BE2C (cell line): ENCODE measurements around the gene C10orf90. TPM values are rescaled to one million over a fixed set of nuclear protein-coding genes. Genes with fewer than 3 reads are reported as not detected.

Experiments
- DNase-seq: peaks from one replicate; pipeline ENCODE4 v3.0.0-alpha.2; 2020
- H3K27me3 ChIP-seq: fragments of 250-450 bp; sonication (Bioruptor Pico); 2 replicates; pipeline ENCODE4 v1.5.1; 2020; ENCODE audit warnings: mild to moderate bottlenecking
- H3K36me3 ChIP-seq: fragments of 250-450 bp; sonication (Bioruptor Pico); 2 replicates; pipeline ENCODE4 v1.5.1; 2020; ENCODE audit warnings: mild to moderate bottlenecking
- H3K4me1 ChIP-seq: fragments of 250-450 bp; sonication (Bioruptor Pico); 2 replicates; pipeline ENCODE4 v1.5.1; 2020
- H3K4me3 ChIP-seq: 2 replicates; pipeline ENCODE4 v1.5.1; 2011; ENCODE audit warnings: low read depth, low read length
- H3K9me3 ChIP-seq: fragments of 250-450 bp; sonication (Bioruptor Pico); 2 replicates; pipeline ENCODE4 v1.5.1; 2020
- CTCF ChIP-seq: IDR thresholded peaks from 2 replicates; pipeline ENCODE4 v1.5.1; 2012; ENCODE audit warnings: mild to moderate bottlenecking, low read depth, low read length
- polyA plus RNA-seq: library from polyadenylated mRNA; unstranded; fragments of >200 nt; gene quantifications from one replicate; pipeline ENCODE4 v1.2.1, GENCODE V29; 2012; ENCODE audit warnings: low read depth, missing spikeins; ENCODE audit not compliant: insufficient read length, insufficient read depth

Gene C10orf90
- polyA plus RNA-seq = 11.0 TPM

GRCh38 chr10:126670056-126670894, at the start of gene C10orf90:
Gene C10orf90 (minus strand): TSS chr10:126670693. CDS start chr10:126670480, 213 bp downstream.
- DNase-seq = no peak
- H3K27me3 ChIP-seq = no peaks in the 10 kb centered on the region
- no peaks in the 10 kb centered on the region for H3K36me3 ChIP-seq
- no peaks in the 10 kb centered on the region for H3K9me3 ChIP-seq
- no peak for TF ChIP-seq CTCF
- H3K4me1 ChIP-seq = no peaks in the 10 kb centered on the region
- no peak within 1 kb of the TSS for H3K4me3 ChIP-seq

GRCh38 chr10:126716366-126716765, 45.9 kb upstream of the C10orf90 start:
- no peaks in the 10 kb centered on the region for H3K27me3 ChIP-seq
- H3K4me3 ChIP-seq = no peak overlapping the region
- H3K9me3 ChIP-seq = no peaks in the 10 kb centered on the region
- H3K4me1 ChIP-seq = no peaks in the 10 kb centered on the region
- DNase-seq = no peak
- TF ChIP-seq CTCF = no peak
- no peaks in the 10 kb centered on the region for H3K36me3 ChIP-seq

DNA sequence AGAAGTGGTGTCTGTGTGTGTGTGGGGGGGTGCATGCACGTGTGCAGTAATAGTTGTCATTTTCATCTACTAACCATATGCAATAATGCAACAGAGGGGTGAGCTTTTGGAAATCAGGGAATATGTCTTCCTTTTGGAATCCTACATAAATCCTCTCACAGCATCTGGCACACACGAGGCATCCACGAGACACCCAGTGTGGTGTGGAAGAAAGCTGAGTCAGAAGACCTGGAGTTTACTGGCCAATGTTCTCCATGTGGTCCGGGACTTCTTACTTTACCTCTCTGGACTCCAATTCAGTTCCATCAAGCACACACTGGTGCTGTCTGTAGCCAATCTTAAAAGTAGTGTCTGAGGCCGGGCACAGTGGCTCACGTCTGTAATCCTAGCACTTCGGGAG, 43.1 kb upstream of the C10orf90 start:
- H3K4me3 ChIP-seq = no peak overlapping the region
- no peaks in the 10 kb centered on the region for H3K4me1 ChIP-seq
- DNase-seq = no peak
- H3K9me3 ChIP-seq = no peaks in the 10 kb centered on the region
- TF ChIP-seq CTCF = no peak
- no peaks in the 10 kb centered on the region for H3K27me3 ChIP-seq
- no peaks in the 10 kb centered on the region for H3K36me3 ChIP-seq

DNA sequence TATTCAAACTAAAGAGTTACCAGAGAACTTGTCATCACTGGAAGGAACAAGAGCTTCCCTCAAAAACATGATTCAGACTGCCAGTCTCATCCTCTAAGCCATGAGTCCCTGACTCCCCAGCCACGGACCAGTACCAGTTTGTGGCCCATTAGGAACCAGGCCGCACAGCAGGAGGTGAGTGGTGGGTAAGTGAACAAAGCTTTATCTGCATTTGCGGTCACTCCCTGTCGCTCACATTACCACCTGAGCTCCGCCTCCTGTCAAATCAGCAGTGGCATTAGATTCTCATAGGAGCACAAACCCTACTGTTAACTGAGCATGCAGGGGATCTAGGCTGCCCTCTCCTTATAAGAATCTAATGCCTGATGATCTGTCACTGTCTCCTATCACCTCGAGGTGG, 42.2 kb upstream of the C10orf90 start:
- DNase-seq = no peak
- no peaks in the 10 kb centered on the region for H3K4me1 ChIP-seq
- no peaks in the 10 kb centered on the region for H3K9me3 ChIP-seq
- no peak for TF ChIP-seq CTCF
- H3K27me3 ChIP-seq = no peaks in the 10 kb centered on the region
- H3K36me3 ChIP-seq = no peaks in the 10 kb centered on the region
- no peak overlapping the region for H3K4me3 ChIP-seq

- TF ChIP-seq CTCF = no peak
- Histone ChIP-seq H3K27me3 (no peaks in the 10 kb centered on the region), H3K36me3 (no peaks in the 10 kb centered on the region), H3K9me3 (no peaks in the 10 kb centered on the region), H3K4me3 (no peak overlapping the region), H3K4me1 (no peaks in the 10 kb centered on the region)
- no peak for DNase-seq
These were observed 35.6 kb upstream of the C10orf90 start for GRCh38 chr10:126705951-126706565.

- Histone ChIP-seq H3K4me3 (no peak overlapping the region), H3K36me3 (no peaks in the 10 kb centered on the region), H3K9me3 (no peaks in the 10 kb centered on the region), H3K4me1 (no peaks in the 10 kb centered on the region), H3K27me3 (no peaks in the 10 kb centered on the region)
- no peak for DNase-seq
- TF ChIP-seq CTCF = no peak
These were observed 34.6 kb upstream of the C10orf90 start for GRCh38 chr10:126705131-126705530.
